ENCODE data around the gene GNE. TPM values are rescaled to one million over a fixed set of nuclear protein-coding genes. Genes with fewer than 3 reads are reported as not detected.

The GNE gene
- total RNA-seq, 1 experiment from 2014 or later, result 8.4 TPM

DNA sequence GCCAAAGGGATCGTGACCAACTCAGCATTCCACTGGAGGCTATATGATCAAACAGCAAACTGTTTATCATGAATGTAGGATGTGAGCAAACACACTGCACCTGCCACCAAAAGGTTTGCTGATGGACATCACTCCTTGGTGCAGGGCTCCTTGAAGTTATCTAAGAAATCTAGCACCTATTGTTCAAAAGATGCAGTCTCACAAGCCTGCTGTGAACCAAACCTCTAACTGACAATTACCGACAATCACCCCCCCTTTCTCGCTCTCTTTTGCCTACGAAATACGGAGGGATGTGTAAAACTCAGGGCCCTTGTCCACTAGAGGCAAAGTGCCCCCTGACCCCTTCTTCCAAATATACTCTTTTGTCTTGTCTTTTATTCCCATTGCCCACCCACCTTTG lies 70.0 kb downstream of the GNE start:
- H3K27ac ChIP-seq (ENCODE audit: low read depth, low read length), result no peak overlapping the region
- no peak overlapping the region for H2AFZ ChIP-seq (ENCODE audit: low read depth, low read length, poor library complexity, severe bottlenecking)
- no peaks in the 10 kb centered on the region for H3K27me3 ChIP-seq (ENCODE audit: insufficient read depth, low read length)
- no peak for TF ChIP-seq TCF7L2 (IDR thresholded peaks at IDR 0.05; ENCODE audit: borderline replicate concordance, extremely low read depth, insufficient read depth, insufficient read length)
- TF ChIP-seq EGR1 (IDR thresholded peaks at IDR 0.05; ENCODE audit: low read depth), result no peak
- no peak for TF ChIP-seq ZNF274 (IDR thresholded peaks at IDR 0.05; ENCODE audit: low read depth, low read length)
- TF ChIP-seq, protein P1, sequence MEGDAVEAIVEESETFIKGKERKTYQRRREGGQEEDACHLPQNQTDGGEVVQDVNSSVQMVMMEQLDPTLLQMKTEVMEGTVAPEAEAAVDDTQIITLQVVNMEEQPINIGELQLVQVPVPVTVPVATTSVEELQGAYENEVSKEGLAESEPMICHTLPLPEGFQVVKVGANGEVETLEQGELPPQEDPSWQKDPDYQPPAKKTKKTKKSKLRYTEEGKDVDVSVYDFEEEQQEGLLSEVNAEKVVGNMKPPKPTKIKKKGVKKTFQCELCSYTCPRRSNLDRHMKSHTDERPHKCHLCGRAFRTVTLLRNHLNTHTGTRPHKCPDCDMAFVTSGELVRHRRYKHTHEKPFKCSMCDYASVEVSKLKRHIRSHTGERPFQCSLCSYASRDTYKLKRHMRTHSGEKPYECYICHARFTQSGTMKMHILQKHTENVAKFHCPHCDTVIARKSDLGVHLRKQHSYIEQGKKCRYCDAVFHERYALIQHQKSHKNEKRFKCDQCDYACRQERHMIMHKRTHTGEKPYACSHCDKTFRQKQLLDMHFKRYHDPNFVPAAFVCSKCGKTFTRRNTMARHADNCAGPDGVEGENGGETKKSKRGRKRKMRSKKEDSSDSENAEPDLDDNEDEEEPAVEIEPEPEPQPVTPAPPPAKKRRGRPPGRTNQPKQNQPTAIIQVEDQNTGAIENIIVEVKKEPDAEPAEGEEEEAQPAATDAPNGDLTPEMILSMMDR (IDR thresholded peaks at IDR 0.05 in 2 of 3, conservative IDR thresholded peaks at IDR 0.05 in 1 of 3; ENCODE audit: borderline replicate concordance in 1 of 3, insufficient read depth in 1 of 3, low read depth in 2 of 3, low read length in 2 of 3), result no peak
- BruUV-seq (replicated peaks), result no TSS peak
- H3K9ac ChIP-seq (ENCODE audit: low read length), result no peak overlapping the region
- intact Hi-C loops (cut with micrococcal nuclease), result no loop called here
- peaks cover 25% of the 10 kb centered on the region for H3K79me2 ChIP-seq (ENCODE audit: insufficient read depth, low read length)
- DNase-seq (ENCODE audit: low read depth, low spot score) (no peak), ATAC-seq (no peak)
- POLR2A ChIA-PET, result no interaction called here
- 0 out of 2 replicates have a peak, but pooled peaks cover 5% of the 10 kb centered on the region for H4K20me1 ChIP-seq (ENCODE audit: insufficient read depth)
- RAD21 ChIA-PET (ENCODE audit: low non-redundant PET in 1 of 2, low total read pairs in 2 of 2, uncharacterized antibody in 2 of 2, unreplicated experiment in 2 of 2), result no interaction called here
- no peak overlapping the region for H3K4me2 ChIP-seq (ENCODE audit: low read length)
- H3K4me1 ChIP-seq (ENCODE audit: control insufficient read depth in 1 of 2, insufficient read depth in 2 of 2, low read length in 2 of 2), result peaks cover 12 to 20% of the 10 kb centered on the region in 2 experiments
- no peak overlapping the region for H3K4me3 ChIP-seq (replicated peaks in 1 of 2; ENCODE audit: low read depth in 1 of 2, low read length in 2 of 2)
- CTCF ChIA-PET, result no interaction called here
- H3K9me2 ChIP-seq (ENCODE audit: insufficient read depth), result no peaks in the 10 kb centered on the region
- H3K9me3 ChIP-seq (ENCODE audit: control insufficient read depth in 1 of 2, insufficient read depth in 1 of 2, low read depth in 1 of 2, low read length in 2 of 2), result no peaks in the 10 kb centered on the region
- H3K36me3 ChIP-seq (ENCODE audit: control insufficient read depth in 1 of 2, insufficient read depth in 2 of 2, low read length in 2 of 2), result peaks cover 0 to 3% of the 10 kb centered on the region in 2 experiments; a peak in 1 of 4 replicates

DNA sequence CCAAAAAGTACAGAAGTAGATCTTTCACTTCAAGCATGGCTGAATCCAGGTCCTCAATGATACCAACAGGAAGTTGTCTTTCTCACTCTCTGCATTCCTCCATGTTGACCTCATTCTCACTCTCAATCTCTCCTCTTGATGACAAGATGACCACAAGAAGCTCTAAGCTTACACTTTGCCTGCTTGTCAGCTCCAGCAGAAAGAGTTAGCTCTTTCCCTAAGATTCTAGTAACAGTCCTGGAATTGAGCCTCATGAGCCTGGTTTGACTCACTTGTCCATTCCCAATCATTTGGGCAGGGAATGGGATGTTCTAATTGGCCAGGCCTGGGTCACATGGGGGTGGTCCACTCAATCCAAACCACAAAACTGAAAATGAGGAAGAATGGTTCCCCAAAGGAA lies 70.8 kb downstream of the GNE start:
- TF ChIP-seq EZH2 (IDR thresholded peaks at IDR 0.05), result no peak
- TF ChIP-seq ZFX (IDR thresholded peaks at IDR 0.05), result no peak
- TF ChIP-seq, protein P1 (IDR thresholded peaks at IDR 0.05 in 2 of 3, conservative IDR thresholded peaks at IDR 0.05 in 1 of 3; ENCODE audit: borderline replicate concordance in 1 of 3, insufficient read depth in 1 of 3, low read depth in 2 of 3, low read length in 2 of 3), result no peak
- no peak for TF ChIP-seq TCF7L2 (IDR thresholded peaks at IDR 0.05; ENCODE audit: borderline replicate concordance, extremely low read depth, insufficient read depth, insufficient read length)
- TF ChIP-seq CBX3 (IDR thresholded peaks at IDR 0.05; ENCODE audit: low read depth), result no peak
- TF ChIP-seq FOSL1 (IDR thresholded peaks at IDR 0.05; ENCODE audit: low read depth), result no peak
- TF ChIP-seq, protein P2, sequence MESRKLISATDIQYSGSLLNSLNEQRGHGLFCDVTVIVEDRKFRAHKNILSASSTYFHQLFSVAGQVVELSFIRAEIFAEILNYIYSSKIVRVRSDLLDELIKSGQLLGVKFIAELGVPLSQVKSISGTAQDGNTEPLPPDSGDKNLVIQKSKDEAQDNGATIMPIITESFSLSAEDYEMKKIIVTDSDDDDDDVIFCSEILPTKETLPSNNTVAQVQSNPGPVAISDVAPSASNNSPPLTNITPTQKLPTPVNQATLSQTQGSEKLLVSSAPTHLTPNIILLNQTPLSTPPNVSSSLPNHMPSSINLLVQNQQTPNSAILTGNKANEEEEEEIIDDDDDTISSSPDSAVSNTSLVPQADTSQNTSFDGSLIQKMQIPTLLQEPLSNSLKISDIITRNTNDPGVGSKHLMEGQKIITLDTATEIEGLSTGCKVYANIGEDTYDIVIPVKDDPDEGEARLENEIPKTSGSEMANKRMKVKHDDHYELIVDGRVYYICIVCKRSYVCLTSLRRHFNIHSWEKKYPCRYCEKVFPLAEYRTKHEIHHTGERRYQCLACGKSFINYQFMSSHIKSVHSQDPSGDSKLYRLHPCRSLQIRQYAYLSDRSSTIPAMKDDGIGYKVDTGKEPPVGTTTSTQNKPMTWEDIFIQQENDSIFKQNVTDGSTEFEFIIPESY (IDR thresholded peaks at IDR 0.05; ENCODE audit: extremely low read depth, insufficient replicate concordance, low read length), result no peak
- no peak for TF ChIP-seq ELF1 (IDR thresholded peaks at IDR 0.05; ENCODE audit: borderline replicate concordance, low read depth)
- H3K4me3 ChIP-seq (replicated peaks in 1 of 2; ENCODE audit: low read depth in 1 of 2, low read length in 2 of 2), result no peak overlapping the region
- H3K27ac ChIP-seq (ENCODE audit: low read depth, low read length), result no peak overlapping the region
- H2AFZ ChIP-seq (ENCODE audit: low read depth, low read length, poor library complexity, severe bottlenecking), result no peak overlapping the region
- intact Hi-C loops (cut with micrococcal nuclease), result no loop called here
- H3K9me3 ChIP-seq (ENCODE audit: control insufficient read depth in 1 of 2, insufficient read depth in 1 of 2, low read depth in 1 of 2, low read length in 2 of 2), result no peaks in the 10 kb centered on the region
- BruUV-seq (replicated peaks), result no TSS peak
- ChIA-PET RAD21 (ENCODE audit: low non-redundant PET in 1 of 2, low total read pairs in 2 of 2, uncharacterized antibody in 2 of 2, unreplicated experiment in 2 of 2) (no interaction called here), POLR2A (no interaction called here), CTCF (no interaction called here)
- H3K9ac ChIP-seq (ENCODE audit: low read length), result no peak overlapping the region
- no peaks in the 10 kb centered on the region for H3K9me2 ChIP-seq (ENCODE audit: insufficient read depth)
- H3K36me3 ChIP-seq (ENCODE audit: control insufficient read depth in 1 of 2, insufficient read depth in 2 of 2, low read length in 2 of 2), result no peaks in the 10 kb centered on the region; a peak in 1 of 4 replicates
- H3K4me1 ChIP-seq (ENCODE audit: control insufficient read depth in 1 of 2, insufficient read depth in 2 of 2, low read length in 2 of 2), result peaks cover 12 to 15% of the 10 kb centered on the region in 2 experiments
- DNase-seq (ENCODE audit: low read depth, low spot score), result no peak
- no peaks in the 10 kb centered on the region for H3K27me3 ChIP-seq (ENCODE audit: insufficient read depth, low read length)
- H4K20me1 ChIP-seq (ENCODE audit: insufficient read depth), result 0 out of 2 replicates have a peak, but pooled peaks cover 5% of the 10 kb centered on the region
- H3K4me2 ChIP-seq (ENCODE audit: low read length), result no peak overlapping the region
- ATAC-seq, result no peak
- H3K79me2 ChIP-seq (ENCODE audit: insufficient read depth, low read length), result peaks cover 17% of the 10 kb centered on the region
